Keratinocyte (primary cell): ENCODE results near the gene INS. TPM values are rescaled to one million over a fixed set of nuclear protein-coding genes. Genes with fewer than 3 reads are reported as not detected.

Experiments used
- DNase-seq: peaks from one replicate; pipeline ENCODE4 v3.0.0-alpha.2; 2011; ENCODE audit warnings: low read depth, missing footprints, low spot score
- FAIRE-seq: peaks from 2 replicates; lab custom pipeline; 2011; peaks lifted over from hg19 to GRCh38; lab: Jason Lieb, UNC
- H2AFZ ChIP-seq: 2 replicates; pipeline ENCODE4 v1.6.0; 2012; ENCODE audit warnings: low read length, control low read depth, inconsistent platforms; ENCODE audit not compliant: control insufficient read depth
- H3K27ac ChIP-seq: 2 replicates; pipeline ENCODE4 v1.5.1; 2011; ENCODE audit warnings: low read length; ENCODE audit not compliant: control insufficient read depth, insufficient read depth
- H3K27me3 ChIP-seq: 3 replicates; pipeline ENCODE4 v1.6.0; 2011; ENCODE audit warnings: low read length; ENCODE audit not compliant: control insufficient read depth, insufficient read depth; ENCODE audit errors: extremely low read depth
- H3K36me3 ChIP-seq, 2 experiments: 2 replicates in 1 of 2; 3 replicates in 1 of 2; pipeline ENCODE4 v1.5.1; 2011; ENCODE audit warnings: low read length in 2 of 2, mild to moderate bottlenecking in 1 of 2; ENCODE audit not compliant: control insufficient read depth in 2 of 2, insufficient read depth in 2 of 2; ENCODE audit errors: extremely low read depth in 1 of 2
- H3K4me1 ChIP-seq: 3 replicates; pipeline ENCODE4 v1.5.1; 2011; ENCODE audit warnings: low read length; ENCODE audit not compliant: control insufficient read depth, insufficient read depth; ENCODE audit errors: extremely low read depth
- H3K4me2 ChIP-seq: 3 replicates; pipeline ENCODE4 v1.6.0; 2011; ENCODE audit warnings: low read depth, low read length; ENCODE audit not compliant: control insufficient read depth, insufficient read depth; ENCODE audit errors: extremely low read depth
- H3K4me3 ChIP-seq, 3 experiments: fragments of 200-600 bp in 1 of 3; sonication (generic) in 1 of 3; 2 replicates in 2 of 3; 3 replicates in 1 of 3; pipeline ENCODE4 v1.5.1; 2011 to 2016; ENCODE audit warnings: low read length in 3 of 3, mild to moderate bottlenecking in 3 of 3, control low read depth in 2 of 3, inconsistent platforms in 1 of 3, low read depth in 1 of 3, mixed read lengths in 1 of 3, mixed run types in 1 of 3, moderate library complexity in 1 of 3; ENCODE audit not compliant: control insufficient read depth in 2 of 3, insufficient read depth in 2 of 3; ENCODE audit errors: extremely low read depth in 1 of 3
- H3K79me2 ChIP-seq: 2 replicates; pipeline ENCODE4 v1.6.0; 2012; ENCODE audit warnings: low read length; ENCODE audit not compliant: control insufficient read depth, insufficient read depth
- H3K9ac ChIP-seq: 3 replicates; pipeline ENCODE4 v1.6.0; 2011; ENCODE audit warnings: low read length; ENCODE audit not compliant: control insufficient read depth, insufficient read depth; ENCODE audit errors: extremely low read depth
- H3K9me1 ChIP-seq: 3 replicates; pipeline ENCODE4 v1.6.0; 2011; ENCODE audit warnings: low read length; ENCODE audit not compliant: control insufficient read depth, insufficient read depth; ENCODE audit errors: extremely low read depth
- H3K9me3 ChIP-seq: 2 replicates; pipeline ENCODE4 v1.5.1; 2012; ENCODE audit warnings: low read depth, low read length; ENCODE audit not compliant: control insufficient read depth
- H4K20me1 ChIP-seq: 3 replicates; pipeline ENCODE4 v1.6.0; 2011; ENCODE audit warnings: low read length; ENCODE audit not compliant: control insufficient read depth, insufficient read depth; ENCODE audit errors: extremely low read depth
- EZH2 ChIP-seq: IDR thresholded peaks from one replicate; pipeline ENCODE4 v1.6.1; 2012; ENCODE audit warnings: inconsistent platforms, mild to moderate bottlenecking, low read length, moderate library complexity
- dilution Hi-C: fragments of 300-500 bp; cut with MboI; formaldehyde crosslinking; loops from one replicate; pipeline ENCODE4 v1.7.0; 2020; ENCODE audit warnings: low sequenced_read_pairs; ENCODE audit not compliant: extremely low pct_ligation_motif_present
- polyA plus RNA-seq, 5 experiments: library from polyadenylated mRNA; depleted of rRNA in 3 of 5; stranded (reverse) in 3 of 5; stranded (forward) in 1 of 5; unstranded in 1 of 5; fragments of >200 nt; gene quantifications; 1 replicate in 1 of 5; 2 replicates in 3 of 5; 3 replicates in 1 of 5; pipeline versions ENCODE4 v1.2.1 to v1.2.3, GENCODE V29; 2011 to 2012; ENCODE audit warnings: missing spikeins in 2 of 5, low read depth in 1 of 5, low replicate concordance in 1 of 5
- TF ChIP-seq, protein P1 (sequence below), 3 experiments: IDR thresholded peaks in 1 of 3; conservative IDR thresholded peaks in 1 of 3; optimal IDR thresholded peaks in 1 of 3; 2 replicates in 2 of 3; 3 replicates in 1 of 3; pipeline versions ENCODE3 to v1.5.1; 2011; ENCODE audit warnings: low read length in 3 of 3, mild to moderate bottlenecking in 3 of 3, moderate library complexity in 2 of 3, control low read depth in 1 of 3, inconsistent platforms in 1 of 3; ENCODE audit not compliant: insufficient read depth in 2 of 3; ENCODE audit errors: extremely low read depth in 1 of 3

INS gene
- polyA plus RNA-seq, 1 donor (not counting 4 experiments of a cell fraction or from before 2014, with no cell fraction given): not detected

- Histone ChIP-seq H3K4me2 (peak overlapping the region; percentile 22), H3K36me3 (no peaks in the 10 kb centered on the region), H3K4me1 (peaks cover 20% of the 10 kb centered on the region), H3K9me3 (no peaks in the 10 kb centered on the region), H3K27ac (peak overlapping the region; percentile 34), H4K20me1 (no peaks in the 10 kb centered on the region), H3K9me1 (no peaks in the 10 kb centered on the region), H3K79me2 (no peaks in the 10 kb centered on the region), H2AFZ (no peak overlapping the region), H3K4me3 (no peak overlapping the region), H3K9ac (no peak overlapping the region), H3K27me3 (no peaks in the 10 kb centered on the region)
- dilution Hi-C loops: no loop called here
- TF ChIP-seq, protein P1, sequence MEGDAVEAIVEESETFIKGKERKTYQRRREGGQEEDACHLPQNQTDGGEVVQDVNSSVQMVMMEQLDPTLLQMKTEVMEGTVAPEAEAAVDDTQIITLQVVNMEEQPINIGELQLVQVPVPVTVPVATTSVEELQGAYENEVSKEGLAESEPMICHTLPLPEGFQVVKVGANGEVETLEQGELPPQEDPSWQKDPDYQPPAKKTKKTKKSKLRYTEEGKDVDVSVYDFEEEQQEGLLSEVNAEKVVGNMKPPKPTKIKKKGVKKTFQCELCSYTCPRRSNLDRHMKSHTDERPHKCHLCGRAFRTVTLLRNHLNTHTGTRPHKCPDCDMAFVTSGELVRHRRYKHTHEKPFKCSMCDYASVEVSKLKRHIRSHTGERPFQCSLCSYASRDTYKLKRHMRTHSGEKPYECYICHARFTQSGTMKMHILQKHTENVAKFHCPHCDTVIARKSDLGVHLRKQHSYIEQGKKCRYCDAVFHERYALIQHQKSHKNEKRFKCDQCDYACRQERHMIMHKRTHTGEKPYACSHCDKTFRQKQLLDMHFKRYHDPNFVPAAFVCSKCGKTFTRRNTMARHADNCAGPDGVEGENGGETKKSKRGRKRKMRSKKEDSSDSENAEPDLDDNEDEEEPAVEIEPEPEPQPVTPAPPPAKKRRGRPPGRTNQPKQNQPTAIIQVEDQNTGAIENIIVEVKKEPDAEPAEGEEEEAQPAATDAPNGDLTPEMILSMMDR (optimal IDR thresholded peaks at IDR 0.05 in 1 of 3, IDR thresholded peaks at IDR 0.05 in 1 of 3, conservative IDR thresholded peaks at IDR 0.05 in 1 of 3; ENCODE audit: extremely low read depth in 1 of 3, insufficient read depth in 2 of 3, low read length in 3 of 3): no peak
- DNase-seq (peak; percentile 83), FAIRE-seq (peak; percentile 57)
Observed at GRCh38 chr11:2202071-2202899, 41.3 kb upstream of the INS start.

DNA sequence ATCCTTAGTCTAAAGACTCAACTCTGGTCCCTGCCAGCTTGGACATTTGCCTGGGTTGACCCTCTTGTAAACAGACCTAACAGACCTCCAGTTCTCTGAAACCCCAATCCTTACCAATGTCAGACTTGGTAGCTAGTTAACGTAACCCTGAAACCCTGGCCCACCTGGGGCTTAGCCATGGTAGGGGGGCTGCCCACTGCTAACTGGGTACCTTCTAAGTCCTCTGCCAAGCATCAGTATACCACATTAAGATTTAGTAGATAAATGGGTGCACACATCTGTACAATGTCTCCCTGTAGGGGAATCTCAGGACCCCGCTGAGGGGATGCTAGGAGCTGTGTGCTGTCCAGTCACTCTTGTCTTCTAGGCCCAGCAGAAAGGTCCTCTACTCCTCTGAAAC is 40.5 kb upstream of the INS start:
- Histone ChIP-seq H3K27me3 (peaks cover 6% of the 10 kb centered on the region), H3K4me2 (peak overlapping the region; percentile 19), H3K79me2 (no peaks in the 10 kb centered on the region), H3K9me3 (no peaks in the 10 kb centered on the region), H3K36me3 (no peaks in the 10 kb centered on the region), H3K9ac (no peak overlapping the region), H3K4me1 (peaks cover 20% of the 10 kb centered on the region), H2AFZ (no peak overlapping the region), H3K4me3 (no peak overlapping the region), H3K9me1 (no peaks in the 10 kb centered on the region), H3K27ac (no peak overlapping the region), H4K20me1 (no peaks in the 10 kb centered on the region)
- DNase-seq (no peak), FAIRE-seq (no peak)
- dilution Hi-C loops: no loop called here
- no peak for TF ChIP-seq EZH2
- TF ChIP-seq, protein P1 (optimal IDR thresholded peaks at IDR 0.05 in 1 of 3, IDR thresholded peaks at IDR 0.05 in 1 of 3, conservative IDR thresholded peaks at IDR 0.05 in 1 of 3; ENCODE audit: extremely low read depth in 1 of 3, insufficient read depth in 2 of 3, low read length in 3 of 3): no peak
